ENCODE results near the gene SIMC1.
"Not testable (repeated sequence)": the region's sequence is repeated elsewhere in the genome, so short reads cannot be mapped to it uniquely, and the experiment has no call there.

- TF ChIP-seq CTCF (IDR thresholded peaks at IDR 0.05; ENCODE audit: low read length); EZH2 (IDR thresholded peaks at IDR 0.05; ENCODE audit: borderline replicate concordance, low read length): not testable (repeated sequence)
These were observed 16.2 kb upstream of the SIMC1 start for GRCh38 chr5:176222006-176222405.
